ENCODE measurements around the gene TBX10. TPM values are rescaled to one million over a fixed set of nuclear protein-coding genes. Genes with fewer than 3 reads are reported as not detected.

TBX10 gene
- total and polyA plus RNA-seq, 4 donors: not detected

GRCh38 chr11:67644042-67644441, 4.5 kb upstream of the TBX10 start:
- Histone ChIP-seq H3K4me3 (no peak overlapping the region), H3K9ac (ENCODE audit: insufficient read depth in 1 of 2, low read length in 2 of 2) (no peak overlapping the region), H3K4me1 (ENCODE audit: control insufficient read depth in 5 of 5, insufficient read depth in 5 of 5, low read length in 5 of 5) (no peaks in the 10 kb centered on the region), H3K36me3 (ENCODE audit: control insufficient read depth in 4 of 4, insufficient read depth in 4 of 4, low read length in 4 of 4) (no peaks in the 10 kb centered on the region), H3K27ac (ENCODE audit: low read depth in 1 of 2, low read length in 1 of 2) (no peak overlapping the region), H3K27me3 (ENCODE audit: control insufficient read depth in 3 of 3, insufficient read depth in 3 of 3, low read length in 2 of 3) (no peaks in the 10 kb centered on the region), H3K9me3 (ENCODE audit: control insufficient read depth in 4 of 4, insufficient read depth in 3 of 4, low read length in 3 of 4) (peaks cover 0 to 2% (median 0%) of the 10 kb centered on the region in 4 donors)
- no peak for DNase-seq
- no peak for TF ChIP-seq CTCF (IDR thresholded peaks at IDR 0.05; ENCODE audit: control extremely low read depth, extremely low read depth)
- WGBS, 2 donors: 89 to 90% methylated on average over 5 of the region's 5 CpGs
- no peak for ATAC-seq (ENCODE audit: insufficient read depth, low FRiP score)

DNA sequence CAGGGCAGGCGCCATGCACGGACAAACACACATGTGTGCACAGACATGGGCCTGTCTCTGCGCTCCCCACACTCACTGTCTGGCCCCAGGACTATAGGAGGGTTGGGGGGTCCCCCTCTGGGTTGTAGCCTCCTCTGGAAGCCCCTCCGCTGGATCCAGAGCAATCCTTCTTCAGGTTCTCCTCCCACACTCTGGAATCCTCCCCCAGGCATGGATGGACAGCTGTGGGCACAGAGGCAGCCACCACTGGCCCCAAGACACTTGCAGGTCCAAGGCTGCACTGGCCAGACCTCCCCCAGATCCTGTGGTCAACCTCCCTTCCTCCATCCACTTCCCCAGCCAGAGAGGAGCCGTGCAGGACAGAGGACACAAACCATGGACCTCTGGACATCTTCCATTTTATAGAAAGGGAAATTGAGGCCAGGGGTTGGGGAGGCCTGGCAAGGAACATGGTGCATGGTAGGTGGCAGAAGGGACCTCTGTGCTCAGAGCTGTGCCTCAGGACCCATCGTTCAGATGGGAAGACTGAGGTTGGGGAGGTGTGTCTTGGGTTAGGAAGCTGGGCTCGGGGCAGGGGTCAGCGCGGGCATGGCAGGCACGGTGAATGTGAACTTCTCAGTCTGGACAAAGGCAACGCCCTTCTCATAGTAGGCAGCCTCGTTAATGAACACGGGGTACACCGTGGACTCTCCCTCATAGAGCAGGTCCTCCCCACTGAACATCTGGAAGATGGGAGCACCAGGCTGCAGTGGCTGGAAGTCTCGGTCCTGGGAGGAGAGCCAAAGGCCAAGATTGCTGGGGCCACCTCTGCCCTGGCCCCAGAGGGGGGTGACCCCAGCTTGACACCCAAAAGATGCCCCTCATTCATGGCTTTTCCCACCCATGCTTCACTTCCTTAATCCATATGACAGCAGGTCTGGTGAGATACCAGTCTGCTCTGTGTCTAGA, 2.9 kb upstream of the TBX10 start:
- TF ChIP-seq CTCF (IDR thresholded peaks at IDR 0.05; ENCODE audit: control extremely low read depth, extremely low read depth): no peak
- H3K9me3 ChIP-seq (ENCODE audit: control insufficient read depth in 4 of 4, insufficient read depth in 3 of 4, low read length in 3 of 4): peaks cover 0 to 2% (median 0%) of the 10 kb centered on the region in 4 donors
- WGBS, 2 donors: 89 to 93% methylated on average over 15 of the region's 15 CpGs

DNA sequence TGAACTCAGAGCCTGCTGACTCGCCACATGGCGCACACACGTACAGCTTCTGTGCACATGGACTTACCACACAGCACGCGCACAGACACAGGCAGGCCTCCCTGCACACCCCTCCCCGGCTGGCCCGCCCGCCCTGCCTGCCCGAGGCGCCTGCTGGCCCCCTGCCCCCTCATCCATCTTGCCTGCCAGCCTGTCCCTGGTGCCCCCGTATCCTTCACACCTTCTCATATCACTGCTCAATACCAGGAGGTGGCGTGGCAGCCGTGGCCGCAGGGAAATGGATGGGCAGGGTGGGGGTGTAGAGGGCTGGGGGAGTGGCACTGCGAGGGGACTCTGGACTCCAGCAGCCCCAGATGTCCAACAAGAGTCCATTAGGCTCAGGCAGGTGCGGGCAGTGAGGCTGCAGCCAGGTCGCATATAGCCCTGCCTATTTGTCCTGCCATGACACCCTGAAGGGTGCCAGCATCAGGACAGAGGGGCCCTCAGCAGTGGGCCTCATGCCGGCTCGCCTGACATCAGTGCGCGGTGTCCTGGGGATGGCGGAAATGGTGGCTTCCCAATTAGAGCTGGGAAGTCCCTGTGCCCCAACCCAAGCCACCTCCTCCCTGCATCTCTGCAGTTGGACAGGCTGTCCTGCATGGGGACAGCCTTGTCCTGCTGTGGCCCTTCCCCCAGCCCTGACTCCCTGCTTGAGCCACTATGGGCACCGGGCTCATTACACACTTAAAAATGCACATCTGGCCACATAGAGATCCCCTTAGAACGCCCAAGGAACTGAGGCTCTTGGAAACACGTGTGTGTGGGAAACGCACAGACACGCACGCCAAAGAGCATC, 2.0 kb upstream of the TBX10 start:
- Histone ChIP-seq H3K9ac (ENCODE audit: insufficient read depth in 1 of 2, low read length in 2 of 2) (no peak overlapping the region), H3K4me3 (no peak overlapping the region), H3K27ac (ENCODE audit: low read depth in 1 of 2, low read length in 1 of 2) (no peak overlapping the region), H3K36me3 (ENCODE audit: control insufficient read depth in 4 of 4, insufficient read depth in 4 of 4, low read length in 4 of 4) (no peaks in the 10 kb centered on the region), H3K9me3 (ENCODE audit: control insufficient read depth in 4 of 4, insufficient read depth in 3 of 4, low read length in 3 of 4) (peaks cover 0 to 2% (median 0%) of the 10 kb centered on the region in 4 donors), H3K4me1 (ENCODE audit: control insufficient read depth in 5 of 5, insufficient read depth in 5 of 5, low read length in 5 of 5) (no peaks in the 10 kb centered on the region), H3K27me3 (ENCODE audit: control insufficient read depth in 3 of 3, insufficient read depth in 3 of 3, low read length in 2 of 3) (no peaks in the 10 kb centered on the region)
- DNase-seq (no peak), ATAC-seq (ENCODE audit: insufficient read depth, low FRiP score) (no peak)
- no peak for TF ChIP-seq CTCF (IDR thresholded peaks at IDR 0.05; ENCODE audit: control extremely low read depth, extremely low read depth)
- 78 to 87% methylated on average over 28 of the region's 28 CpGs for WGBS, 2 donors

More for the DNA sequence above, 2.9 kb upstream of the TBX10 start:
- no peaks in the 10 kb centered on the region for H3K4me1 ChIP-seq (ENCODE audit: control insufficient read depth in 5 of 5, insufficient read depth in 5 of 5, low read length in 5 of 5)
- DNase-seq (no peak), ATAC-seq (ENCODE audit: insufficient read depth, low FRiP score) (no peak)
- no peaks in the 10 kb centered on the region for H3K36me3 ChIP-seq (ENCODE audit: control insufficient read depth in 4 of 4, insufficient read depth in 4 of 4, low read length in 4 of 4)
- no peak overlapping the region for H3K9ac ChIP-seq (ENCODE audit: insufficient read depth in 1 of 2, low read length in 2 of 2)
- H3K27ac ChIP-seq (ENCODE audit: low read depth in 1 of 2, low read length in 1 of 2): no peak overlapping the region
- H3K4me3 ChIP-seq: no peak overlapping the region
- H3K27me3 ChIP-seq (ENCODE audit: control insufficient read depth in 3 of 3, insufficient read depth in 3 of 3, low read length in 2 of 3): no peaks in the 10 kb centered on the region

All from lung (tissue), 12 donors.